GM10248 (cell line): ENCODE data around the gene C11orf21.

ENCODE experiments used
- CTCF ChIA-PET: fragments of 300-600 bp; sonication (Branson Sonifier 250); formaldehyde crosslinking; extraction: SDS; loops from one replicate; lab custom pipeline; 2021; ENCODE audit warnings: antibody characterized with exemption; lab: Yijun Ruan, JAX
- POLR2A ChIA-PET: fragments of 350-650 bp; sonication (Branson Sonifier 250); formaldehyde crosslinking; extraction: SDS; loops from one replicate; lab custom pipeline; 2020; ENCODE audit warnings: antibody characterized with exemption; lab: Yijun Ruan, JAX
- DNase-seq: peaks from one replicate; pipeline ENCODE4 v3.0.0; 2012; ENCODE audit errors: extremely low spot score
- TF ChIP-seq, protein P1 (sequence below): IDR thresholded peaks from 2 replicates; pipeline ENCODE4 v1.5.1; 2012; ENCODE audit warnings: mild to moderate bottlenecking, low read depth; ENCODE audit errors: extremely low read depth, missing control alignments, control extremely low read depth

Gene C11orf21

GRCh38 chr11:2268729-2269600, 32.8 kb downstream of the C11orf21 start:
- peak; percentile 58 for DNase-seq
- CTCF ChIA-PET: no interaction called here
- TF ChIP-seq, protein P1, sequence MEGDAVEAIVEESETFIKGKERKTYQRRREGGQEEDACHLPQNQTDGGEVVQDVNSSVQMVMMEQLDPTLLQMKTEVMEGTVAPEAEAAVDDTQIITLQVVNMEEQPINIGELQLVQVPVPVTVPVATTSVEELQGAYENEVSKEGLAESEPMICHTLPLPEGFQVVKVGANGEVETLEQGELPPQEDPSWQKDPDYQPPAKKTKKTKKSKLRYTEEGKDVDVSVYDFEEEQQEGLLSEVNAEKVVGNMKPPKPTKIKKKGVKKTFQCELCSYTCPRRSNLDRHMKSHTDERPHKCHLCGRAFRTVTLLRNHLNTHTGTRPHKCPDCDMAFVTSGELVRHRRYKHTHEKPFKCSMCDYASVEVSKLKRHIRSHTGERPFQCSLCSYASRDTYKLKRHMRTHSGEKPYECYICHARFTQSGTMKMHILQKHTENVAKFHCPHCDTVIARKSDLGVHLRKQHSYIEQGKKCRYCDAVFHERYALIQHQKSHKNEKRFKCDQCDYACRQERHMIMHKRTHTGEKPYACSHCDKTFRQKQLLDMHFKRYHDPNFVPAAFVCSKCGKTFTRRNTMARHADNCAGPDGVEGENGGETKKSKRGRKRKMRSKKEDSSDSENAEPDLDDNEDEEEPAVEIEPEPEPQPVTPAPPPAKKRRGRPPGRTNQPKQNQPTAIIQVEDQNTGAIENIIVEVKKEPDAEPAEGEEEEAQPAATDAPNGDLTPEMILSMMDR: no peak
- POLR2A ChIA-PET: no interaction called here

- ChIA-PET CTCF (no interaction called here), POLR2A (no interaction called here)
These were observed 33.6 kb downstream of the C11orf21 start for GRCh38 chr11:2267851-2268728.

GRCh38 chr11:2267306-2267850, 34.3 kb downstream of the C11orf21 start:
- POLR2A ChIA-PET: no interaction called here
- DNase-seq: no peak
- TF ChIP-seq, protein P1: no peak
- CTCF ChIA-PET: no interaction called here

More at GRCh38 chr11:2267851-2268728, 33.6 kb downstream of the C11orf21 start:
- no peak for DNase-seq
- TF ChIP-seq, protein P1: no peak

GRCh38 chr11:2266586-2267305, 35.0 kb downstream of the C11orf21 start:
- TF ChIP-seq, protein P1: no peak
- CTCF ChIA-PET: no interaction called here

GRCh38 chr11:2265854-2266585, 35.7 kb downstream of the C11orf21 start:
- TF ChIP-seq, protein P1: no peak
- CTCF ChIA-PET: no interaction called here
- POLR2A ChIA-PET: no interaction called here
- no peak for DNase-seq

More at GRCh38 chr11:2266586-2267305, 35.0 kb downstream of the C11orf21 start:
- no peak for DNase-seq
- POLR2A ChIA-PET: no interaction called here

DNA sequence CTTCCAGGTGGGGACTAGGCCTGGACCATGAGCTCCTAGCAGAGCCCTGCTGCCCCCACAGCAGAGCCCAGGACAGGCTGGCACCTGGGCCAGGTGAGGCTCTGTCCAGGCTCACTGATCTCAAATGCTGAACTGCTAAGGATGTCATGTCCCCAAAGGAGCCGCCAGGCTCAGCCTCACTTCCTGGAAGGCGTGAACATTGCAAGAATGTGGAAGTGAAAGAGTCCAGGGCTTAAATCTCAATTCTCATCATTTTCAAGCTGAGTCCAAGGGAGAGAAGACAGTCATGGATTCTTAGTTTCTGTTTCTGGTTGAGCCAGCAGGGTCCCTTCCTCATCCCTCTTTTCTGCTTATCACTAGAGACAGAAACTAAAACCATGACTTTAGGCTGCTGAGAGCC, 36.3 kb downstream of the C11orf21 start:
- POLR2A ChIA-PET: no interaction called here
- no peak for DNase-seq
- TF ChIP-seq, protein P1: no peak
- CTCF ChIA-PET: no interaction called here
